Naive thymus-derived CD8-positive, alpha-beta T cell (primary cell): Measurements from ENCODE around the gene ZNF837. TPM values are rescaled to one million over a fixed set of nuclear protein-coding genes. Genes with fewer than 3 reads are reported as not detected.

ENCODE experiments used
- ATAC-seq, 2 donors: fragments of 150-1000 bp; cut with Tn5 transposase in 1 of 2; sonication (Bioruptor Pico), chemical (Tn5 transposase) in 1 of 2; 1 replicate in 1 of 2; 2 replicates in 1 of 2; pipeline ENCODE4 v1.10.0; 2021; ENCODE audit warnings: mild to moderate bottlenecking in 2 of 2, moderate library complexity in 2 of 2
- POLR2A ChIA-PET: fragments of 350-600 bp; sonication (Branson Sonifier 250); formaldehyde crosslinking; loops from one replicate; lab custom pipeline; 2021; ENCODE audit warnings: antibody characterized with exemption; lab: Charles Lee
- DNase-seq, 10 donors: peaks; one replicate each; pipeline versions ENCODE4 v3.0.0 to v3.0.0-alpha.2; 2020 to 2022
- H3K27ac Mint-ChIP-seq, 10 donors: one replicate each; pipeline ENCODE4 v1.8.0; 2020 to 2022; ENCODE audit warnings: mild to moderate bottlenecking in 10 of 10, mixed read lengths in 10 of 10, moderate library complexity in 4 of 10, inconsistent platforms in 1 of 10
- H3K27me3 Mint-ChIP-seq, 5 donors: one replicate each; pipeline ENCODE4 v1.8.0; 2021 to 2022; ENCODE audit warnings: mixed read lengths in 5 of 5
- H3K36me3 Mint-ChIP-seq, 3 donors: one replicate each; pipeline ENCODE4 v1.8.0; 2020 to 2022; ENCODE audit warnings: mixed read lengths in 3 of 3, mild to moderate bottlenecking in 2 of 3, inconsistent platforms in 1 of 3
- H3K4me1 Mint-ChIP-seq, 4 donors: one replicate each; pipeline ENCODE4 v1.8.0; 2021 to 2022; ENCODE audit warnings: mixed read lengths in 4 of 4
- H3K4me3 Mint-ChIP-seq, 10 donors: one replicate each; pipeline ENCODE4 v1.8.0; 2020 to 2022; ENCODE audit warnings: mild to moderate bottlenecking in 10 of 10, mixed read lengths in 10 of 10, moderate library complexity in 6 of 10, inconsistent platforms in 1 of 10
- H3K9me3 Mint-ChIP-seq, 9 donors: one replicate each; pipeline ENCODE4 v1.8.0; 2020 to 2022; ENCODE audit warnings: mixed read lengths in 9 of 9, mild to moderate bottlenecking in 3 of 9, inconsistent platforms in 1 of 9, moderate library complexity in 1 of 9
- polyA plus RNA-seq, 3 donors: library from polyadenylated mRNA; unstranded; fragments of 300-500 nt; fragmentation: Illumina TruSeq; gene quantifications; one replicate each; pipeline ENCODE4 v1.2.3, GENCODE V29; 2021
- total RNA-seq, 8 experiments: library from RNA in 2 of 8; stranded (reverse) in 2 of 8; gene quantifications; one replicate each; pipeline ENCODE4 v1.2.3 and lab custom pipeline; 2021 to 2026

Gene ZNF837
- total and polyA plus RNA-seq, 5 experiments from 2014 or later: 4.2 to 14.3 (median 5.8) TPM

DNA sequence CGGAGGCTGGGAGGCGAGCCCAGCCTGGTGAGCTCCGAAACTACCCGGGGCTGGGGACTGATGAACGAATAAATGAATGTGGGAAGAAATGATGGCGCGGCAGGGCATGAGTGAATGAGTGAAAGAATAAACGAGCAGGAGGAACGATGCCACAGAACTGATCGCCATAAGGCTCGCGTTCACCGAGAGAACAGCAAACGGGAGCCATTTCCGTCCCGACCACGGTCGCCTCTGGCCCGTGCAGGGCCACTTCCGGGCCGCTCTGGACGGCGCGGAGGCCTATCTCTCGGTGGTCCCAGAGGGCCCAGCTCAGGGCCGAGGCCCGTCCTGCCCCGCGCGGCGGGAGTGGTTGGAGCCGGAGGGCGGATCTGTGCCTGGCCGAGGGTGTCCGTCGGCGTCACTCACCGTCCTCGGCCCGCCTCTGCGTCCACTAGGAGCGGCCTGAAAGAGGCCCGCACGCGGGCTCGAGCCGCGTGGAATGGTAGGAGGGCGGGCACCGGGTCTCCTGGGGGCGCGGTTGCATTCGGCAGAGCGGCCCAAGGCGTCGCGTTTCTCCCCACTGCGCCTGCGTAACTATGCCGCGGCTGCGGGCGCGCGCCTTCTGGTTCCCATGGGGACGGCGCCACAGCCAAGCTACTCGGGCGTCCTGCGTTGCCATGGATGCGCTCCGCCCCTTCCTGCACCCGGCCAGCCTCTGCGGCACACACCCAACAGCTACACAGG lies 18.4 kb downstream of the ZNF837 start, which contains the start of gene ZNF497:
Gene ZNF497, minus strand, starts transcription at position 480 of the 723 bp plus-strand sequence. CDS start 5,116 bp downstream, outside the sequence.
- Mint-ChIP-seq H3K4me1 (peaks cover 10 to 18% (median 16%) of the 10 kb centered on the region in 4 donors), H3K9me3 (no peaks in the 10 kb centered on the region), H3K4me3 (peak within 1 kb of the TSS; percentile 83 to 97 (median 93)), H3K27me3 (no peaks in the 10 kb centered on the region), H3K27ac (peak within 1 kb of the TSS; percentile 85 to 97 (median 94)), H3K36me3 (no peaks in the 10 kb centered on the region)
- ATAC-seq: peak; percentile 86 to 88
- DNase-seq: peak; percentile 94 to 98 (median 96)
- POLR2A ChIA-PET: interaction anchor here (0.6 to 3.5 kb wide), 35 partner anchors 8 to 1171 kb away, joined by 3 to 44 read pairs (median 6); partner anchors contain the start of genes CHMP2A, ERVK3-1, MZF1 and RPS5

DNA sequence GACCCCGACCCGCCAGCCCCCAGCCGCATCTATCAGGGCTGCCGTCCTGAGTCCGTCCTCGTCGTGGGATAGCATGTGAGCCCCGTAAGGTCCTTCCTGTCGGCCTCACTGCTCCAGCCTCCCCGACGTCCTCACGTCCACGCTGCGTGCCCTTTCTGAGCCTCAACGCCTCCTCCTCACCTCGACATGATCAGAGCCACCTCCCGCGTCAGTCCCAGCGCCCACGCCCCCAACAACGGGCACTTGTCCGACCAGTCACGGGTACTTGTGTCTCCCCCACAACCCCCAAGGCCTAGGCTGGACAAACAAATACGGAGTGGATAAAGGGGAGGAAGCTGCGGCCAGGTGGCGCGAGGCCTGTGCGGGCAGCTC lies 18.9 kb downstream of the ZNF837 start:
- POLR2A ChIA-PET: interaction anchor here (0.6 to 3.5 kb wide), 27 partner anchors 7 to 999 kb away, joined by 3 to 44 read pairs (median 8); partner anchors contain the start of genes ERVK3-1, MZF1, RPS5 and TRIM28
- H3K27ac Mint-ChIP-seq: peak overlapping the region; percentile 85 to 97 (median 94)
- H3K27me3 Mint-ChIP-seq: no peaks in the 10 kb centered on the region
- H3K4me3 Mint-ChIP-seq: peak overlapping the region; percentile 83 to 97 (median 93)
- DNase-seq (peak in 4 of 10 donors; percentile 29 to 75 (median 33)), ATAC-seq (peak; percentile 4 to 14)
- H3K36me3 Mint-ChIP-seq: no peaks in the 10 kb centered on the region
- no peaks in the 10 kb centered on the region for H3K9me3 Mint-ChIP-seq
- H3K4me1 Mint-ChIP-seq: peaks cover 10 to 21% (median 18%) of the 10 kb centered on the region in 4 donors

- Mint-ChIP-seq H3K27me3 (no peaks in the 10 kb centered on the region), H3K4me1 (peaks cover 14 to 39% (median 26%) of the 10 kb centered on the region in 4 donors), H3K9me3 (no peaks in the 10 kb centered on the region), H3K27ac (peak overlapping the region in 3 of 10 donors; percentile 22 to 80 (median 62)), H3K36me3 (no peaks in the 10 kb centered on the region), H3K4me3 (peak overlapping the region in 8 of 10 donors; percentile 24 to 85 (median 56))
- no peak for DNase-seq
- ATAC-seq: no peak
- POLR2A ChIA-PET: interaction anchor here (0.6 to 5.0 kb wide), 10 partner anchors 10 to 207 kb away, joined by 3 to 72 read pairs (median 4); partner anchors contain the start of genes UBE2M, ZBTB45, ZNF8 and ZSCAN22
Measured at GRCh38 chr19:58357481-58358145, 23.2 kb downstream of the ZNF837 start.

GRCh38 chr19:58356766-58357480 lies 23.9 kb downstream of the ZNF837 start:
- Mint-ChIP-seq H3K9me3 (no peaks in the 10 kb centered on the region), H3K4me3 (peak overlapping the region; percentile 65 to 85 (median 72)), H3K36me3 (peaks cover 0 to 2% (median under 1%) of the 10 kb centered on the region in 3 donors), H3K27ac (peak overlapping the region in 6 of 10 donors; percentile 25 to 80 (median 68)), H3K27me3 (no peaks in the 10 kb centered on the region), H3K4me1 (peaks cover 15 to 38% (median 23%) of the 10 kb centered on the region in 4 donors)
- POLR2A ChIA-PET: interaction anchor here (0.6 to 5.0 kb wide), 21 partner anchors 10 to 298 kb away, joined by 3 to 72 read pairs (median 4); partner anchors contain the start of genes RPS5, UBE2M, ZBTB45 and ZNF132
- peak; percentile 2 to 11 for ATAC-seq
- peak in 1 of 10 donors; percentile 24 for DNase-seq

- H3K4me3 Mint-ChIP-seq: peak overlapping the region; percentile 65 to 85 (median 72)
- DNase-seq: peak; percentile 25 to 76 (median 54)
- peak; percentile 80 to 81 for ATAC-seq
- no peaks in the 10 kb centered on the region for H3K9me3 Mint-ChIP-seq
- peak overlapping the region in 8 of 10 donors; percentile 37 to 87 (median 71) for H3K27ac Mint-ChIP-seq
- H3K27me3 Mint-ChIP-seq: no peaks in the 10 kb centered on the region
- peaks cover 13 to 36% (median 20%) of the 10 kb centered on the region in 4 donors for H3K4me1 Mint-ChIP-seq
- POLR2A ChIA-PET: interaction anchor here (0.6 to 5.0 kb wide), 22 partner anchors 9 to 297 kb away, joined by 3 to 72 read pairs (median 4); partner anchors contain the start of genes RPS5, UBE2M, ZBTB45 and ZNF132
- peaks cover 0 to 5% (median 2%) of the 10 kb centered on the region in 3 donors for H3K36me3 Mint-ChIP-seq
Measured at GRCh38 chr19:58355908-58356765, 24.7 kb downstream of the ZNF837 start.

DNA sequence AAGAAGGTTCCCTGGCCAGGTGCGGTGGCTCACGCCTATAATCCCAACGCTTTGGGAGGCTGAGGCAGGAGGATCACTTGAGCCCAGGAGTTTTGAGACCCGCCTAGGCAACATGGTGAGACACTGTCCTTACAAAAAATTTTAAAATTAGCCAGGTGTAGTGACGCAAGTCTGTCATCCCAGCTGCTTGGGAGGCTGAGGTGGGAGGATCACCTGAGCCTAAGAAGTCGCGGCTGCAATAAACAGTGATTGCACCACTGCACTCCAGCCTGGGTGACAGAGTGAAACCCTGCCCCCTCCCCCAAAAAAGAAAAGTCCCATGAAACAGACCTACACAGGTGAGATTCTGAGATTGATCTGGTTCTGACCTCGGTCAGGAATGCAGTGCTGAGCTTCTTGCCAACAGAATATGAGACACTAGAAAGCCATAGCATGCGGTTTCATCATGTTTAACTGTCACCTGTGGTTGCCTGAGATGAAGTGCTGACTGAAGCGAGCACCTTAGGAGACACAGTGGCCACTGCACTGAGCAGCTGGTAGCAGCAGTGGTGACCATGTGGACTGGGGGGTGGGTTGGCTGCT lies 25.5 kb downstream of the ZNF837 start:
- H3K27me3 Mint-ChIP-seq: no peaks in the 10 kb centered on the region
- ATAC-seq (no peak), DNase-seq (no peak)
- H3K4me3 Mint-ChIP-seq: peak overlapping the region; percentile 51 to 85 (median 66)
- H3K4me1 Mint-ChIP-seq: peaks cover 13 to 36% (median 20%) of the 10 kb centered on the region in 4 donors
- H3K9me3 Mint-ChIP-seq: no peaks in the 10 kb centered on the region
- H3K36me3 Mint-ChIP-seq: peaks cover 0 to 6% (median 5%) of the 10 kb centered on the region in 3 donors
- H3K27ac Mint-ChIP-seq: peak overlapping the region in 8 of 10 donors; percentile 21 to 87 (median 40)
- POLR2A ChIA-PET: interaction anchor here (0.7 to 5.0 kb wide), 7 partner anchors 7 to 172 kb away, joined by 3 to 72 read pairs (median 7); partner anchors contain the start of genes RPS5, ZNF274, ZNF497 and ZSCAN22

DNA sequence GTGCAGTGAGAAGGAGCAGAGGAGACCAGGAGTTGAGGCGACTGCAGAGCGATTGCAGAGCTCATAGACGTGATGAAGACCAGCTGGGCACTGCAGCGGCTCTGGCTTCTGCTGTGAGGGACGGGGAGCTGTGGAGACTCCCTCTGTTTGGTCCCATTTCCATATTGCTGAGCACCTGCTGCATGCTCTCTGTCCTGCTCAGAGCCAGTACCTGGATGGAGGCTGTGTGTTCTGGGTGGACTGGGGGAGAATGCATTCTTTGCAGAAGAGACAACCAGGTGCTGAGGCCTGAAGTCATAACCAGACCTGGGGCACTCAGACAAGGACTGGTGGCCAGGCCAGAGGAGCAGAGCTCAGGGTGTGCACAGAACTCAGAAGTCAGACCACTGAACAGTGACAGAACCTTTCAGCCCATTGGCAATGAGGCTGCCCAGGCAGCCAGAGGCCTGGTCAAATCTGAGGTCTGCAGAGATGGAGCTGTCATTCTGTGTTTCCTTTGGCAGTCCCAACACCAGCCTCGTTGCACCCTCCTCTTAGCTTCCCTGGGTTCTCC lies 26.3 kb downstream of the ZNF837 start:
- ATAC-seq: no peak
- H3K27ac Mint-ChIP-seq: peak overlapping the region in 2 of 10 donors; percentile 46 to 61
- peaks cover 0 to 8% (median 7%) of the 10 kb centered on the region in 3 donors for H3K36me3 Mint-ChIP-seq
- no peak for DNase-seq
- no peaks in the 10 kb centered on the region for H3K27me3 Mint-ChIP-seq
- H3K4me3 Mint-ChIP-seq: peak overlapping the region in 2 of 10 donors; percentile 7 to 29
- peaks cover 15 to 38% (median 22%) of the 10 kb centered on the region in 4 donors for H3K4me1 Mint-ChIP-seq
- H3K9me3 Mint-ChIP-seq: peaks cover 0 to 2% (median 0%) of the 10 kb centered on the region in 9 donors
- POLR2A ChIA-PET: interaction anchor here (1.1 to 5.0 kb wide), 4 partner anchors 7 to 33 kb away, joined by 3 to 72 read pairs (median 12); partner anchors contain the start of genes RPS5 and ZNF497

DNA sequence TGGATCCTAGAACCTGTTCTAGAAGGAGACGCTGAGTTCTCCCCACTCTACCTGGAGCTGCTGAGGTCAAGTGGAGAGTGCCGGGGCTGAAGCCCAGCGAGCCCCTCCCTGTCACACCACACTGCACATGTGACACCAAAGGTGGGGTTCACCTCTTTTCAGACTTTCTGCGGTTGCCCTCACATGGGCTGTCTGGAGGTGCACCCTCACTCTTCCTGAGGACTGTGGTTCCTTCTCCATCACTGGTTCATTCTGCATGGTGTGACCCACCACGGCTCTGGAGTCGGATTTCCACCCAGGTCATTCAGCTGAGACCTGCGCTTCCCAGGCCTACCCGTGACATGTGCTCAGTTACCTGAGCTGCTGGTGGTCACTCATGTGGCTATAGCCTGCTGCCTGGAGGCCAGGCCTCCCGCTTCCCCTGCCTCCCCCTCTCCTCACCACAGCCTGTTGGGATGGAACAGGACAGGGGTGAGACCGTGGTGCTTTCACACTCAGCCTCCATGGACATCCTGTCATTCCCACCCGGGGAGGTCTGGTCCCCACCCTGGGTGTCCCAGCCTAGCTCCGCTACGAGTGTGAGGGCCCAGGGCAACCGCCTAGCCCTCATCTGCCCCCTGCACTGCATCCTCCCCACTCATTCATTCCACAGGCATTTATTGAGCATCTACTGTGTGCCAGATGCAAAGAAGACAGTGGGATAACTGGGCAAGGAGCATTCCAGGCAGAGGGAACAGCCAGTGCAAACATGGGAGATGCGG lies 26.9 kb downstream of the ZNF837 start:
- Mint-ChIP-seq H3K9me3 (peaks cover 0 to 2% (median 0%) of the 10 kb centered on the region in 9 donors), H3K27me3 (no peaks in the 10 kb centered on the region), H3K27ac (no peak overlapping the region), H3K4me1 (peaks cover 18 to 42% (median 28%) of the 10 kb centered on the region in 4 donors), H3K36me3 (peaks cover 0 to 11% (median 7%) of the 10 kb centered on the region in 3 donors), H3K4me3 (peak overlapping the region in 2 of 10 donors; percentile 7 to 29)
- ATAC-seq (no peak), DNase-seq (no peak)
- POLR2A ChIA-PET: interaction anchor here (0.5 to 1.3 kb wide), 3 partner anchors 9 to 22 kb away, joined by 3 to 6 read pairs (median 4); partner anchors contain the start of gene ZNF497

GRCh38 chr19:58352760-58353671 lies 27.8 kb downstream of the ZNF837 start, which contains the start of gene A1BG:
Gene A1BG, minus strand, starts transcription at chr19:58353492. Its CDS starts 55 bp downstream, at chr19:58353437.
- H3K9me3 Mint-ChIP-seq: peaks cover 0 to 2% (median 0%) of the 10 kb centered on the region in 9 donors
- ATAC-seq (no peak), DNase-seq (no peak)
- peak within 1 kb of the TSS in 5 of 10 donors; percentile 6 to 56 (median 25) for H3K27ac Mint-ChIP-seq
- peaks cover 0 to 11% (median 7%) of the 10 kb centered on the region in 3 donors for H3K36me3 Mint-ChIP-seq
- peak within 1 kb of the TSS in 3 of 10 donors; percentile 29 to 40 (median 32) for H3K4me3 Mint-ChIP-seq
- H3K27me3 Mint-ChIP-seq: no peaks in the 10 kb centered on the region
- H3K4me1 Mint-ChIP-seq: peaks cover 22 to 48% (median 35%) of the 10 kb centered on the region in 4 donors
- POLR2A ChIA-PET: interaction anchor here (1.3 kb wide), 1 partner anchor 14 kb away, joined by 3 read pairs; no protein-coding TSS in a partner anchor
